Activated CD8-positive, alpha-beta T cell treated with anti-CD3 and anti-CD28 coated beads, Interleukin-2, amount 10 ng/mL, durations not matched to agents 7 days and 5 days (primary cell): ENCODE measurements around the gene ZNF688. TPM values are rescaled to one million over a fixed set of nuclear protein-coding genes. Genes with fewer than 3 reads are reported as not detected.
A peak's percentile ranks its signal among the peaks of the same experiment; 100 is the strongest.
"Not testable (repeated sequence)": the region's sequence is repeated elsewhere in the genome, so short reads cannot be mapped to it uniquely, and the experiment has no call there.

ENCODE experiments used
- ATAC-seq: fragments of 150-1000 bp; cut with Tn5 transposase; one replicate; pipeline ENCODE4 v1.10.0; 2021; ENCODE audit warnings: moderate library complexity
- CTCF ChIA-PET: fragments of 350-600 bp; sonication (Branson Sonifier 250); formaldehyde crosslinking; loops from one replicate; lab custom pipeline; 2021; ENCODE audit warnings: antibody characterized with exemption; lab: Charles Lee
- POLR2A ChIA-PET: fragments of 350-600 bp; sonication (Branson Sonifier 250); formaldehyde crosslinking; loops from one replicate; lab custom pipeline; 2021; ENCODE audit warnings: antibody characterized with exemption; lab: Charles Lee
- DNase-seq: peaks from one replicate; pipeline ENCODE4 v3.0.0-alpha.2; 2020
- H3K27ac Mint-ChIP-seq: one replicate; pipeline ENCODE4 v1.8.0; 2021; ENCODE audit warnings: mild to moderate bottlenecking, mixed read lengths
- H3K27me3 Mint-ChIP-seq: one replicate; pipeline ENCODE4 v1.8.0; 2021; ENCODE audit warnings: low read depth, mixed read lengths
- H3K36me3 Mint-ChIP-seq: one replicate; pipeline ENCODE4 v1.8.0; 2021; ENCODE audit warnings: low read depth, mixed read lengths
- H3K4me1 Mint-ChIP-seq: one replicate; pipeline ENCODE4 v1.8.0; 2021; ENCODE audit warnings: low read depth, mixed read lengths
- H3K4me3 Mint-ChIP-seq: one replicate; pipeline ENCODE4 v1.8.0; 2021; ENCODE audit warnings: mild to moderate bottlenecking, mixed read lengths
- H3K9me3 Mint-ChIP-seq: one replicate; pipeline ENCODE4 v1.8.0; 2022; ENCODE audit warnings: mixed read lengths; ENCODE audit not compliant: insufficient read depth
- total RNA-seq, 2 experiments: library from RNA; stranded (reverse); gene quantifications; one replicate each; pipeline ENCODE4 v1.2.3, GENCODE V29; 2021

Gene ZNF688
- total RNA-seq, 2 experiments from 2014 or later = 12.5 to 13.4 TPM

- H3K4me1 Mint-ChIP-seq = peaks cover 30% of the 10 kb centered on the region
- peaks cover 36% of the 10 kb centered on the region for H3K36me3 Mint-ChIP-seq
- ChIA-PET CTCF (interaction anchor here (0.9 to 1.9 kb wide), 2 partner anchors 11 to 116 kb away, joined by 3 to 12 read pairs; partner anchors contain the start of gene ZNF747), POLR2A (interaction anchor here (0.7 to 1.6 kb wide), 4 partner anchors 7 to 41 kb away, joined by 3 to 6 read pairs (median 4); no protein-coding TSS in a partner anchor)
- H3K9me3 Mint-ChIP-seq = no peaks in the 10 kb centered on the region
- no peak overlapping the region for H3K27ac Mint-ChIP-seq
- H3K27me3 Mint-ChIP-seq = no peaks in the 10 kb centered on the region
- no peak overlapping the region for H3K4me3 Mint-ChIP-seq
- ATAC-seq (no peak), DNase-seq (no peak)
These were observed 47.5 kb downstream of the ZNF688 start for GRCh38 chr16:30523768-30524574.

GRCh38 chr16:30522702-30523463, 48.6 kb downstream of the ZNF688 start:
- H3K9me3 Mint-ChIP-seq, H3K4me3 Mint-ChIP-seq, ATAC-seq, DNase-seq, H3K27me3 Mint-ChIP-seq: not testable (repeated sequence)
- peak overlapping the region; percentile 30 for H3K27ac Mint-ChIP-seq
- POLR2A ChIA-PET = interaction anchor here (0.6 to 1.7 kb wide), 5 partner anchors 13 to 78 kb away, joined by 3 to 5 read pairs (median 3); no protein-coding TSS in a partner anchor
- CTCF ChIA-PET = interaction anchor here (0.8 to 1.2 kb wide), 2 partner anchors 43 to 76 kb away, joined by 3 to 4 read pairs; no protein-coding TSS in a partner anchor
- H3K4me1 Mint-ChIP-seq = peaks cover 33% of the 10 kb centered on the region
- peaks cover 44% of the 10 kb centered on the region for H3K36me3 Mint-ChIP-seq

DNA sequence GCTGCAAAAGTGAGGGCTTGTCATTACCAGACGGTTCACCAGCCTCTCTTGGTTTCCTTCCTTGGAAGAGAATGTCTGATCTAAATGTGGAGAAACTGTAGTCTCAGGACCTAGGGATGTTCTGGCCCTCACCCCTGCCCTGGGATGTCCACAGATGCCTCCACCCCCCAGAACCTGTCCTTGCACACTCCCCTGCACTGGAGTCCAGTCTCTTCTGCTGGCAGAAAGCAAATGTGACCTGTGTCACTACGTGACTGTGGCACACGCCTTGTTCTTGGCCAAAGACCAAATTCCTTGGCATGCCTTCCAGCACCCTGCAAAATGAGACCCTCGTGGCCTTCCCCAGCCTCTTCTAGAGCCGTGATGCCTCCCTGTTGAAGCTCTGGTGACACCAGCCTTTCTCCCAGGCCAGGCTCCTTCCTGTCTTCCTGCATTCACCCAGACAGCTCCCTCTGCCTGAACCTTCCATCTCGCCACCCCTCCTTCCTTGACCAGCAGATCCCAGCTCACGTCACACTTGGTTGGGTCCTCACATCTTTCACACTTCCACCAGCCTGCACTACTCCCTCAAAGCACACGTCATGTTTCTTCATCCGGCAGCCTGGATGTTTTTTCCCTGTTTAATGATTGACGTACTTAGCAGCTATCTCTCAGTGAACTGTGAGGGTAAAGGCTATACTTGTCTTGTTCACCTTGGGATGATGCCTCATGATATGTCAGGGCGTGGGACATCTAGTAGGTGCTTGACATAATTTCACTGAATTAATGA, 49.5 kb downstream of the ZNF688 start:
- DNase-seq = no peak
- Mint-ChIP-seq H3K9me3 (no peaks in the 10 kb centered on the region), H3K27ac (peak overlapping the region; percentile 1), H3K27me3 (no peaks in the 10 kb centered on the region), H3K4me1 (peaks cover 34% of the 10 kb centered on the region), H3K4me3 (no peak overlapping the region), H3K36me3 (peaks cover 52% of the 10 kb centered on the region)
- ChIA-PET POLR2A (interaction anchor here (1.0 to 1.7 kb wide), 4 partner anchors 13 to 41 kb away, joined by 3 to 5 read pairs (median 4); no protein-coding TSS in a partner anchor), CTCF (interaction anchor here (1.2 kb wide), 1 partner anchor 77 kb away, joined by 4 read pairs; no protein-coding TSS in a partner anchor)
- no peak for ATAC-seq

DNA sequence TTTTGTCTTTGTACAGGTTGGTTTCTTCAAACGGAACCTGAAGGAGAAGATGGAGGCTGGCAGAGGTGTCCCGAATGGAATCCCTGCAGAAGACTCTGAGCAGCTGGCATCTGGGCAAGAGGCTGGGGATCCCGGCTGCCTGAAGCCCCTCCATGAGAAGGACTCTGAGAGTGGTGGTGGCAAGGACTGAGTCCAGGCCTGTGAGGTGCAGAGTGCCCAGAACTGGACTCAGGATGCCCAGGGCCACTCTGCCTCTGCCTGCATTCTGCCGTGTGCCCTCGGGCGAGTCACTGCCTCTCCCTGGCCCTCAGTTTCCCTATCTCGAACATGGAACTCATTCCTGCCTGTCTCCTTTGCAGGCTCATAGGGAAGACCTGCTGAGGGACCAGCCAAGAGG, 50.0 kb downstream of the ZNF688 start:
- H3K27me3 Mint-ChIP-seq = no peaks in the 10 kb centered on the region
- ATAC-seq (no peak), DNase-seq (no peak)
- POLR2A ChIA-PET = interaction anchor here (0.7 to 1.7 kb wide), 3 partner anchors 14 to 51 kb away, joined by 3 to 5 read pairs (median 3); no protein-coding TSS in a partner anchor
- no peak overlapping the region for H3K4me3 Mint-ChIP-seq
- peaks cover 39% of the 10 kb centered on the region for H3K4me1 Mint-ChIP-seq
- no peak overlapping the region for H3K27ac Mint-ChIP-seq
- CTCF ChIA-PET = no interaction called here
- H3K9me3 Mint-ChIP-seq = no peaks in the 10 kb centered on the region
- peaks cover 58% of the 10 kb centered on the region for H3K36me3 Mint-ChIP-seq

Other genes starting within 250 kb of the ZNF688 start
- gene CD2BP2, start 216.4 kb downstream of the ZNF688 start, total RNA-seq = 10 to 100 TPM; 62.7 to 67.5 TPM
- gene TBC1D10B, start 201.2 kb downstream of the ZNF688 start, total RNA-seq = 10 to 100 TPM; 75.4 to 75.7 TPM
- gene MYL11, start 196.9 kb downstream of the ZNF688 start, total RNA-seq = 1 to 10 TPM in 1 of 2 experiments, not detected in 1; 1.3 TPM
- gene SEPTIN1, start 189.2 kb downstream of the ZNF688 start, total RNA-seq = 100 to 1,000 TPM; 321 to 342 TPM
- 10 to 100 TPM; 13.5 to 13.8 TPM for gene ZNF48, start 176.3 kb downstream of the ZNF688 start, total RNA-seq
- gene ZNF771, start 164.1 kb downstream of the ZNF688 start, total RNA-seq = 1 to 10 TPM; 3.3 to 3.9 TPM
- gene DCTPP1, start 141.7 kb downstream of the ZNF688 start, total RNA-seq = 10 to 100 TPM; 87.3 to 92.8 TPM
- 10 to 100 TPM; 64.6 to 68.7 TPM for gene SEPHS2, start 125.8 kb downstream of the ZNF688 start, total RNA-seq
- 100 to 1,000 TPM; 458 to 471 TPM for gene ITGAL, start 99.0 kb downstream of the ZNF688 start, total RNA-seq
- 1 to 10 TPM; 6.7 to 7.0 TPM for gene ZNF768, start 45.1 kb downstream of the ZNF688 start, total RNA-seq
- 10 to 100 TPM in 1 of 2 experiments, 1 to 10 TPM in 1; 8.9 to 10.8 TPM for gene ZNF747, start 36.9 kb downstream of the ZNF688 start, total RNA-seq
- 10 to 100 TPM; 15.2 to 15.4 TPM for gene ZNF764, start 13.3 kb downstream of the ZNF688 start, total RNA-seq
- gene ZNF785, start 14.0 kb upstream of the ZNF688 start, total RNA-seq = 10 to 100 TPM; 11.7 to 13.7 TPM
- gene ZNF689, start 38.7 kb upstream of the ZNF688 start, total RNA-seq = 10 to 100 TPM; 12.0 to 13.4 TPM
- gene PRR14, start 79.2 kb upstream of the ZNF688 start, total RNA-seq = 10 to 100 TPM; 87.6 to 91.4 TPM
- gene FBRS, start 86.7 kb upstream of the ZNF688 start, total RNA-seq = 100 to 1,000 TPM in 1 of 2 experiments, 10 to 100 TPM in 1; 85.2 to 100 TPM
- gene SRCAP, start 127.5 kb upstream of the ZNF688 start, total RNA-seq = 10 to 100 TPM; 75.2 to 76.0 TPM
- 10 to 100 TPM; 42.1 to 43.7 TPM for gene PHKG2, start 176.7 kb upstream of the ZNF688 start, total RNA-seq
- 1 to 10 TPM; 4.4 to 4.8 TPM for gene CFAP119, start 190.3 kb upstream of the ZNF688 start, total RNA-seq
- 100 to 1,000 TPM; 100 to 102 TPM for gene RNF40, start 190.6 kb upstream of the ZNF688 start, total RNA-seq
- gene ZNF629, start 215.5 kb upstream of the ZNF688 start, total RNA-seq = 1 to 10 TPM; 1.7 to 1.9 TPM